Adrenal gland (tissue), 12 donors: ENCODE measurements around the gene MYO18A. TPM values are rescaled to one million over a fixed set of nuclear protein-coding genes. Genes with fewer than 3 reads are reported as not detected.
A peak's percentile ranks its signal among the peaks of the same experiment; 100 is the strongest.

Experiments used
- DNase-seq, 7 donors: peaks; one replicate each; pipeline ENCODE4 v3.0.0-alpha.2; 2019 to 2020
- H3K27ac ChIP-seq, 5 donors: fragments of 200-600 bp; sonication (generic) in 4 of 5; 1 replicate in 3 of 5; 2 replicates in 2 of 5; pipeline versions ENCODE4 v1.5.1 to v1.8.0; 2016 to 2020; ENCODE audit warnings: mild to moderate bottlenecking in 1 of 5
- H3K27me3 ChIP-seq: fragments of 200-600 bp; 2 replicates; pipeline ENCODE4 v1.8.0; 2021
- H3K36me3 ChIP-seq, 2 donors: fragments of 200-600 bp; replicated peaks in 1 of 2; 1 replicate in 1 of 2; 2 replicates in 1 of 2; pipeline versions ENCODE4 v1.5.1 to v1.8.0; 2018 to 2022
- H3K4me1 ChIP-seq, 2 donors: fragments of 200-600 bp; replicated peaks in 1 of 2; 1 replicate in 1 of 2; 2 replicates in 1 of 2; pipeline versions ENCODE4 v1.5.1 to v1.8.0; 2018 to 2021
- H3K4me3 ChIP-seq, 4 donors: fragments of 200-600 bp; sonication (generic) in 3 of 4; one replicate each; pipeline ENCODE4 v1.5.1; 2016 to 2018
- H3K9me3 ChIP-seq, 3 donors: fragments of 200-600 bp; sonication (generic) in 1 of 3; replicated peaks in 1 of 3; 1 replicate in 2 of 3; 2 replicates in 1 of 3; pipeline versions ENCODE4 v1.5.1 to v1.8.0; 2016 to 2021
- CTCF ChIP-seq, 6 experiments: fragments of 450-650 bp in 4 of 6; fragments of 200-600 bp in 2 of 6; sonication (generic) in 1 of 6; IDR thresholded peaks; 1 replicate in 5 of 6; 2 replicates in 1 of 6; pipeline versions ENCODE4 v1.5.1 to v1.8.0; 2016 to 2021; ENCODE audit warnings: antibody characterized with exemption in 6 of 6, mild to moderate bottlenecking in 2 of 6, moderate library complexity in 1 of 6
- POLR2A ChIP-seq, 2 donors: fragments of 450-650 bp; IDR thresholded peaks; one replicate each; pipeline ENCODE4 v1.6.1; 2017; ENCODE audit warnings: antibody characterized with exemption in 2 of 2, mild to moderate bottlenecking in 2 of 2, moderate library complexity in 1 of 2
- WGBS, 4 donors: extraction: QIAGEN DNeasy Blood & Tissue Kit in 2 of 4; methylation state at CpG; one replicate each; pipeline versions ENCODE4 v1.1.5 to v1.1.7; 2013 to 2017; 5-methylcytosine and 5-hydroxymethylcytosine counted together
- intact Hi-C, 2 donors: fragments of 100-400 bp; cut with DNase I; formaldehyde crosslinking; loops; one replicate each; pipeline versions ENCODE4 v1.14.1 to v1.15.0; 2022 to 2023
- polyA plus RNA-seq, 3 donors: library from polyadenylated mRNA; stranded (reverse); fragments of 200-250 nt in 2 of 3; fragments of 350-450 nt in 1 of 3; fragmentation: Illumina TruSeq in 1 of 3; extraction: RNeasy Lipid Tissue Mini Kit (QIAGEN cat#74804) in 1 of 3; gene quantifications; one replicate each; pipeline ENCODE4 v1.2.3, GENCODE V29; 2013 to 2014
- total RNA-seq, 9 donors: library from RNA; depleted of rRNA in 4 of 9; stranded (reverse); fragments of >200 nt in 4 of 9; fragments of 120-200 nt in 1 of 9; fragmentation: NEBNext Ultra II Directional in 1 of 9; extraction: Animal tissue kit (Norgen Biotek cat#: 25700) in 1 of 9; gene quantifications; one replicate each; pipeline versions ENCODE4 v1.1.0 to v1.2.4, GENCODE V29; 2013 to 2023
- donor health status: healthy with polysubstance abuse.
- donor health status: Bipolar disorder and iron deficiency.
- donor health status: DM: yes; HTN: yes; CAD: no.
- donor health status: DM: no; HTN: no; CAD: no.
- donor health status: DM: no; HTN: no; CAD: no.
- donor health status: DM: yes; HTN: yes; CAD: no.

The MYO18A gene
- total and polyA plus RNA-seq, 12 donors = 19.6 to 95.6 (median 40.7) TPM

- H3K36me3 ChIP-seq = peaks cover 0 to 13% of the 10 kb centered on the region in 2 donors
- no peaks in the 10 kb centered on the region for H3K9me3 ChIP-seq
- DNase-seq = peak in 2 of 7 donors; percentile 10 to 42
- H3K27me3 ChIP-seq = no peaks in the 10 kb centered on the region
- H3K4me1 ChIP-seq = peaks cover 13 to 26% of the 10 kb centered on the region in 2 donors
- no peak overlapping the region for H3K4me3 ChIP-seq
- TF ChIP-seq CTCF (IDR thresholded peaks at IDR 0.05) (no peak), POLR2A (IDR thresholded peaks at IDR 0.05) (no peak)
- intact Hi-C loops = no loop called here
- no peak overlapping the region for H3K27ac ChIP-seq
- WGBS, 4 donors = 81 to 87% (median 84%) methylated on average over 12 to 32 of the region's 32 CpGs
Observed at GRCh38 chr17:29165800-29166506, 14.2 kb downstream of the MYO18A start.

- no peaks in the 10 kb centered on the region for H3K9me3 ChIP-seq
- peaks cover 0 to 13% of the 10 kb centered on the region in 2 donors for H3K36me3 ChIP-seq
- intact Hi-C loops = no loop called here
- no peak overlapping the region for H3K27ac ChIP-seq
- H3K27me3 ChIP-seq = no peaks in the 10 kb centered on the region
- 87 to 96% (median 93%) methylated on average over 3 of the region's 3 CpGs for WGBS, 4 donors
- no peak overlapping the region for H3K4me3 ChIP-seq
- no peak for TF ChIP-seq POLR2A (IDR thresholded peaks at IDR 0.05)
- TF ChIP-seq CTCF (IDR thresholded peaks at IDR 0.05) = no peak
- peaks cover 12 to 25% of the 10 kb centered on the region in 2 donors for H3K4me1 ChIP-seq
- no peak for DNase-seq
Observed at GRCh38 chr17:29165261-29165660, 14.9 kb downstream of the MYO18A start.

- Histone ChIP-seq H3K4me3 (no peak overlapping the region), H3K36me3 (peaks cover 0 to 13% of the 10 kb centered on the region in 2 donors), H3K4me1 (peaks cover 0 to 26% of the 10 kb centered on the region in 2 donors), H3K27ac (no peak overlapping the region), H3K27me3 (no peaks in the 10 kb centered on the region), H3K9me3 (no peaks in the 10 kb centered on the region)
- TF ChIP-seq CTCF (IDR thresholded peaks at IDR 0.05) (no peak), POLR2A (IDR thresholded peaks at IDR 0.05) (no peak)
- 62 to 92% (median 91%) methylated on average over 3 of the region's 3 CpGs for WGBS, 4 donors
- DNase-seq = peak in 1 of 7 donors; percentile 2
- intact Hi-C loops = no loop called here
Observed at GRCh38 chr17:29163563-29163962, 16.6 kb downstream of the MYO18A start.

GRCh38 chr17:29162909-29163341 is 17.3 kb downstream of the MYO18A start:
- intact Hi-C loops = no loop called here
- peak in 2 of 7 donors; percentile 41 to 71 for DNase-seq
- Histone ChIP-seq H3K36me3 (peaks cover 0 to 13% of the 10 kb centered on the region in 2 donors), H3K4me3 (no peak overlapping the region), H3K9me3 (no peaks in the 10 kb centered on the region), H3K27ac (peak overlapping the region in 1 of 5 donors; percentile 10), H3K27me3 (no peaks in the 10 kb centered on the region), H3K4me1 (peaks cover 0 to 30% of the 10 kb centered on the region in 2 donors)
- 67 to 83% (median 74%) methylated on average over 6 of the region's 6 CpGs for WGBS, 4 donors
- no peak for TF ChIP-seq CTCF (IDR thresholded peaks at IDR 0.05)
- no peak for TF ChIP-seq POLR2A (IDR thresholded peaks at IDR 0.05)
